Inflammatory macrophage treated with lipopolysaccharide for 4 hours (primary cell): ENCODE results near the gene AIP.
A peak's percentile ranks its signal among the peaks of the same experiment; 100 is the strongest.

Experiments used
- DNase-seq: peaks from one replicate; pipeline ENCODE4 v3.0.0-alpha.2; 2020

Gene AIP

DNA sequence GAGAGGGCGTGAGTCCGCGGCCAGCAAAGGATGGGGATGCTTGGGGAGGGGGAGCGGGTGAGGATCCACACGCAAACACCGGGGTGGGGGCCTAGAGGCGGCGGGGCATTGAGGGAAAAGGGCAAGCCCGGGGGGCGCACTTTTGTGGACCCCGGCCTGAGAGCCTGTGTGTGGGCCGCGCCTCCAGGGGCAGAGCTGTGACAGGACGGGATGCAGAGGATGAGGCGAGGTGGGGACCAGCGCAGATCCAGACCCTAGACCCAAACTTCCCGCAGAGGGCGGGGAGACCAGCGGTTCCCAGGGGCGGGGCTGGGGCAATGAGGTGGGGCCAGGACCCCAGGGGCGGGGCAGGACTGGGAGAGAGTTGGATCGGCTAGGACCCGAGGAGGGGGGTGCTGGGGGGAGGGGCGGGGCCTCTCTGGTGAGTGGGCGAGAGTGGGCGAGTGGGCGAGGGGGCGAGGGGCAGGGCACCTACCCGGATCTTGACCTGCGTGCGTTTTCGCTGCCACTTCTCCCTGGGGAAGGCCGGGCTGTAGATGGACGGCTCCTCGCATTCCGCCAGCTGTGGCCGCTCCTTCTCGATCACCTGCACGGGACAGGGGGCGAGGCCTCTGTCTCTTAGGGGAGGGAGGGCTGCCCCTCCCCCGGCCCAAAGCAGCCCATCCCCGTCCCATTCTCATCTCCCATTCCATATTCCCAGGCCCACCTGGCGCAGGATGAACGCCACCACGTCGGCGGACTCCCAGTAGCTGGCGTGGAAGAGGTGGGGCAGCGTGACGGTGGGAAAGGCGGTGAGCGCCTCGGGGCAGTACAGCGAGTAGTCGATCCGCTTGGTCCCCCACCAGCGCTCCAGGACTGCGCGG is 11.8 kb downstream of the AIP start:
- no peak for DNase-seq

DNA sequence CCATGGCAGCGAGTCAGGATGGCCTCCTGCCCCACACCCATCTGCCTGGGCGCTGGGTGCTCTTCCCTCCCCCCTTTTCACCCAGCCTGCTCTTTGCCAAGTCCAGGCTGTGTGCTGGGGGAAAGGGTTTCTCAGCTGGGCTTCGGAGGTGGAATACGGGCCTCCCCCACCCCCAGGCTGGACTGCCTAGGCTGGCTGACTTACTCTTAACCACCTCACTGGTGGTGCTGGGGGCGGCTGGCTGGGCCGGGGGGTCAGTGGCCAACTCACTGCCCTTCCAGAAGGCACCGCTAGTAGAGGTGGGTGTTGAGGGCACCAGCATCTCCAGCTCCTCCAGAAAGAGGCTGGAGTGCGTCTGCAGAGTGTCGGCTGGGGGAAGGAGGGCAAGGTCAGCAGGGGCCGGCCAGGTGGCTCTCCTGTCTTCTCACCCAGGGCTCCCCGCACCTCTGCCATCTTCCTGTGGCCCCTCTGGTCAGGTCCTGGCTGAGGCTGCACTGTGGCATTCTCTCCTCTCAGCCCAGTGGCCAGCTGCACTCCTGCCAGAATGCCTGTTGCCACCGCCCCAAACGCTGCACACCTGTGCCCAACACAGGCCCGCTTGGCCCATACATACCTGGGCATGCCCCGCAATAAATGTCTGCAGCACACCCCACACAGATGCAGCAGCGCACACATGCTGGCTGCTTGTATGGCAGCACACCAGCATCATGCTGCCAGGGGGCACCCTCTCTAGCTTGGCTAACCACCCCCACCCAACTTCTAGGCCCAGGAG is 12.6 kb downstream of the AIP start:
- no peak for DNase-seq

DNA sequence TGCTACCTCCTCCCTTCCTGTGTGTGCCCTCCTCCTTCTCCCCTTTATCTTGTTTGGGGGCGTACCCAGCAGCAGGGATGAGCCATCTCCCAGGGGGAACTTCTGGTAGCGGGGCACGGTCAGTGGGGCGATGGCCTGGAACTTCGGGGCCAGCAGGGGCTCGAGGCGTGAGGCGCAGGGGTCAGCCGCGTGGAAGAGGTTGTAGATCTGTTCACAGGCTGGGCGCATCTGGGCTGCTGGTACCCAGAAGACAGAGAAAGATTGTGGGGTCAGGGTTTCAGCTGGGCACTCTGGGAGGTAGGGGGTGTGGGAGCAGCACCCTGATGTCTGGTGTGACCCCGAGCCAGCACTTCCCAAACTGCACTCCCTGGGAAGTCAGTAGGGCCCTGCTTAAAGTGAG is 13.3 kb downstream of the AIP start:
- DNase-seq, result no peak

DNA sequence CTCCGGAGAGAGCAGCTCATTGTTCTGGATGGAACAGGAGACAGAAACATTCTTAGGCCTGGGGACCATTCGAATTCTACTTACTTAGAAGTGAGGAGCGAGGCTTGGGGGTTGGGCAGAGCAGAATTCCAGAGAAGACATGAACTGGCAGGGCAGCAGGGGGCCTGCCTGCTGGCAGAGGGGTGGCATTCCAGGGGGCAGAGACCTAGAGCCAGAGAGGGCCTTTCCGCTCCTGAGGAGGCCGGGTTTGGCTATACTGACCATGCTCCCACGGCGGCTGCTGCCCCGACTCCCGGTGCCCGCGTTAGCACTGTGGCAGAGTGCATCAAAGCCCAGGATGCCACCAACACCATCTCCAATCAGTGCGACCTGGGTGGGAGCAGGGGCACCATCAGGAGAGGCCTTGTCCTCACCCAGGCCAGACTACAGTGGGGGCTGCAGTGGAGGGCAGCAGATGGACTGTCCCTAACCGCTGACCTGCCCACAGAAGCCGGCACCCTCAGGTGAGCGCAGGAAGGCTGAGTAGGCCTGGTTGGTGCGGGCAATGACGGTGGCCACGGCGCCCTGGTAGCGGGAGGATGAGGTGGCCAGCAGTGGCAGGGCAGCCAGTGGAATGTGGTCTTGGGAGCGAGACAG is 14.9 kb downstream of the AIP start:
- DNase-seq, result no peak

DNA sequence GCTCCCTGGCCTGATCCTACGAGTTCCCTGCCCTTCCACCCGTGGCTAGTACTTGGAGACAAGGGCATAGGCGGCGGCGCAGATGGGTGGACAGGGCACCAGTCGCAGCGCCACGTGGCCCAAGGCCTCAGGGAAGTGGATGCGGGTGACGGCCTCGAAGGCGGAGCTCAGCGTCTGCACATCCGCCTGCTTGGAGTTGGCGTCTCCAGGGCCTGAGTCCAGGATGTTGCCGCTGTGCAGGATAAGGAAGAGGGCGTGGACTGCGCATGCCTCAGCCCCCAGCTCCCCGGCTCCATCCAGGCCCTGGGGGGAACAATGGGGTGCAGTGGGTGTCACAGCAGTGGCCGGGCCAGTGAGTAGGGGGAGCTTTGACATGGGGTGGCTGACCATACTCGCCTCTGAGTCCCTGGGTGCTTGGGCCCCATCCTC is 15.7 kb downstream of the AIP start:
- no peak for DNase-seq

DNA sequence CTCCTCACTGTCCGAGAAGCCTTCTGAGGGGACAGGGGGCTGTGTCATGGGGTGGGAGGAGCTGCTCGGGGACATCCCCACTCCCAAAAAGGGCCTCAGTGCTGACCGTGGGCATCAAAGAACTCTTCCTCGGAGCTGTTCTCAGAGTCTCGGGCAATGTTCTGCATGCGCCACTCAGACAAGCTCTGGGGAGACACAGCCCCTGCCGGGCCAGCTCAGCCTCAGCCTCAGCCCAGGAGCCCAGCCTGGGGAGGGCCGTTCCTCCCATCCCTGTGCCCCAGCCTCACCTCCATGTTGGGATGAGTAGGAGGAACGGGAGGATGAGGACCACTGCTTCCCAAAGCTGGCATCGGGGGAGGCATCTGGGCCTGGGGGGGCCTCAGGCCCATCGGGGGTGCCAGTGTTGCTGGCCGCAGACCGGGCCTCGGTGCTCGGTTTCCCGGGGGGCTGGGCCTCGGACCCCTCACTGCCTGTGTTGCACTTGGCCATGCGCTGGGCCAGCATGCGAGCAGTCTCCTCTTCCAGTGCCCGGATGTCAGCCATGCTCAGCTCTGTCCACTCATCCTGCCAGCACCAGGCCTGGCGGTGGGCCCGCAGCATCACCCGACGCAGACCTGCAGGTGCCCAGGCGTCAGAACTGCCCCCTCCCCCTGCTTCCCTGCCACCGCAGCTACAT is 17.1 kb downstream of the AIP start:
- DNase-seq, result no peak

DNA sequence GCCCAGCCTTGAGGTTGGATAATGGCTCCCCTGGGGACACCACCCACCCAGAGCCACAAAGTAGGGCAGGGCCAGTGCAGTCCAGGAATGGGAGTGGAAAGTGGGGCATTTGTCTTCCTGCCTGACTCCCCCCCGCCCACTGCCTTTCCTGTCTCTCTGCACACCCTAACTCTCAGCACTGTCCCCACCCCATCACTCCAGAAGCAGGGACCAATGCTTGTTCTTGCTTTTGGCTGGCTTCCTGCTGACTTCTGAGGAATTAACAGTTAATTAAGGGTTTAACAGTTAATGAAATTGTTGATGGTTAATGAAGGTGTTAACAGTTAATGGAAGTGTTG is 17.6 kb downstream of the AIP start:
- DNase-seq, result no peak

DNA sequence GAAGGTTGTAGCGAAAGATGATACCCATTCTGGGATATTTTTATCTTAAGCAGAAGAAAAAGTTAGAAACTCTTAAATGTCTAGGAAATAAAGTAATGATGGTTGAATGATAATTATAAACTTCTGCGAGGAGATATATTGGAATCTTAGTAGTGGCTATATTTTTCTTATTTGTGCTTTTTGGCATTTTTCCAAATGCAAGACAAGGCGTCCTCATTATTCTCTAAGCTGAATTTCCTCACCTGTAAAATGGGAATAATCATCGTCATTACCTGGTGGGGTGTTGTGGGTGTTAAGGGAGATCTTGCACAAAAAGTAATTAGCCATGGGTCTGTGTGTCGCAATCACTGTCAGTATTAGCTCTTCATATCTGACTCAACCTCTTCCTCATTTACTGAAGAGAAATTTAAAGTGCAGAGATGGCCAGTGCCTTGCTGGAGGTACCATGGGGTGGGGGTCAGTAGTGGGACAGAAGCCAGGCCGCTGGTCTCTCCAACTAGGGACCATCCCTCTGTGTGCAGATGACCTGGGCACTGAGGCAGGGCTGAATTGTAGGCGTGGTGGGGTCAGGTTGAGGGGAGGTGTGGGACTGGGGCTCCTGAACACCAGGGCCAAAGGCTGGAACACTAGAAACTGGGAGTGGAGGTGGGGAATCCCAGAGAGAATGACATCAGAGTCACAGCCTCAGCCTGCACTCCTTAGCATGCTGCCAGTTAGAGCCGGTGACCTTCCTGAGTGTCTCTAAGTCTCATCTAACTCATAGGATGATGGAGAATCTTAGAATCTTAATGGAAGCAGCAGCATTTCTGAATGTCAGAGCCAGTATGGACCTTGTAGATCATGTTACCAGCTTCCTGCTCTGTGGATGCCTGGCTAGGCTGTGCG is 18.2 kb downstream of the AIP start:
- peak; percentile 75 for DNase-seq

DNA sequence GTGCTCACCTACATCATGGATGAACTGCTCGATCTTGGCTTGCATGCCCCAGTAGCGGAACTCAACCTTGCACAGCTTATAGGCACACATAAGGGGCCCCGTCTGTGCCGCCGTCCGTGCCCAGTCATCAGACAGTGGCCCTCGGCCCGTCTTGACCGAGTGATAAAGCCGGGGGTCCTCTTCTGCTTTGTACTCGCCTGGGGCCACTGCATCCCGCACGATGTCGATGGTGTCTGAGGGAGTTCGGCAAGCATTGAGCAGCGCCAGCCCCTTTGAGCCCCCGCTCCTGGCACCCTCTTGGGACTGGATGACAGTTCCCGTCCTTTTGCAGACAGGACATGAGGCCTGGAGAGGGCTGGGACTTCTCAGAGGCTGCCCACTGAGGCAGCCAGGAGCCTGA is 19.0 kb downstream of the AIP start:
- DNase-seq, result no peak

DNA sequence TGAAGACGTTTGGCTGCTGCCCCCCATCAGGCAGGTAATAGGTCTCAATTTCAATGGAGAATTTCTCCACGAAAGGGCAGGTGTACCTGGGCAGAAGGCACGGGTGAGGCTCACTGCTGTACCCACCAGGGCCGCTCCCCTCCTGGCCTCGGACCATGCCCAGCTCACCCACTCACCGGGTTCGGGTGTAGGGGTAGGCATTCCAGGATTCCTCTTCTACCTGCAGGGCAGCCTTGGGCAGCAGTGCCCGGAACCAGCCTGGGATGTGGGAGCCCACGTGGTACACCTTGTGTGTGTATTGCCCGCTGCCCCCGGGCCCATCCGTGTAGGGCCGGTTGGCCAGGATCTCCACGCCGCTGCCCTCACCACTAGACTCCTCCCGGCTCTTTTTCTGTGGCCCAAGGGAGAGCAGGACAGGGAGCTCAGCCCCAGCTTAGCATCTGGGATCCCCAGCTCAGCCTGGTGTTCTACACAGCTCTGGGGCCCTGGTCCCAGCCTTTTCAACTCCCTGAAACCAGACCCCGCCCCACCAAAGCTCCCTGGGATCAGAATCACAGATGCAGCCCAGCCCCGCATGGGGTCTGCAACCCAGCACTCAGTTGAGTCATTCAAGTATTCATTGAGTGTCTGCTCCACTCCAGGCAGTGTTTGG is 19.6 kb downstream of the AIP start:
- no peak for DNase-seq

DNA sequence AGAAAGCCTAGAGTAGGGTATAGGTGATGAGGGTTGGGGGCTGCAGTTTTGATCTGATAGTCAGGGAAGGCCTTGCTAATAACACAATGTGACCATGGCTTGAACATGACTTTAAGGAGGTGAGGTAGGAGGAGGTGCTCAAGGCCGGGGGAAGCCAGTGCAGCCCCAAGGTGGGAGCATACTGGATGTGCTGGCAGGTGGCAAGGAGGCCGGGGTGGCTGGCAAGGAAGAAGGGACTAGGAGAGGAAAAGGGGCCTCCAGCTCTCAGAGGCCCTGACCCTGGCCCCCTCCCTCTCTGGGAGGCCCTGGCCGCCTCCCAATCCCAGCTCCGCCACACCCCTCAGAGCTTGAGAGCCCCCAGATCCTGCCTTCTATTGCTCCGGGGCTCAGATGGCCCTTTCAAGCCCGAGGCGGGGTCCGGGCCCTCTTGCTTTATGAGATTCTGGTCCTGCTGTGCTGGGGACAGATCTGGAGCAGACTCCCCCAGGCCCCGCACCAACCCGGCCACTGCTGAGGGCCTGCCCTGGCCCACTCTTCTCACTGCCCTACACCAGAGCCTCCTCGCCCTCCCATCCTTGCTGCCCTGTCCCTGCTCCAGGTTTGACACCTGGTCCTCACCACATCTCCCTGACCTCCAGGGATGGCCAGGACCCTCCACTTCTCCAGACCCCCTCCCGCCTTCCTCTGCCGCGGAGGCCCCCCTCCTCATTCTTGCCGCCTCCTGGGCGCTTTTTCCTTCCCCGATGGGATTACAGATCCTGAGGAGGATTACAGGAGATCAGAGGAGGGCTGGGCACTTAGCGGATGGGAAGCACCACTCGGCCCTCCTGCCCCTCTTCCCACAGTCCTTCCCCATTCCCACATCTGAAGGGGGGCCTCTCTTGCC is 20.5 kb downstream of the AIP start:
- no peak for DNase-seq

DNA sequence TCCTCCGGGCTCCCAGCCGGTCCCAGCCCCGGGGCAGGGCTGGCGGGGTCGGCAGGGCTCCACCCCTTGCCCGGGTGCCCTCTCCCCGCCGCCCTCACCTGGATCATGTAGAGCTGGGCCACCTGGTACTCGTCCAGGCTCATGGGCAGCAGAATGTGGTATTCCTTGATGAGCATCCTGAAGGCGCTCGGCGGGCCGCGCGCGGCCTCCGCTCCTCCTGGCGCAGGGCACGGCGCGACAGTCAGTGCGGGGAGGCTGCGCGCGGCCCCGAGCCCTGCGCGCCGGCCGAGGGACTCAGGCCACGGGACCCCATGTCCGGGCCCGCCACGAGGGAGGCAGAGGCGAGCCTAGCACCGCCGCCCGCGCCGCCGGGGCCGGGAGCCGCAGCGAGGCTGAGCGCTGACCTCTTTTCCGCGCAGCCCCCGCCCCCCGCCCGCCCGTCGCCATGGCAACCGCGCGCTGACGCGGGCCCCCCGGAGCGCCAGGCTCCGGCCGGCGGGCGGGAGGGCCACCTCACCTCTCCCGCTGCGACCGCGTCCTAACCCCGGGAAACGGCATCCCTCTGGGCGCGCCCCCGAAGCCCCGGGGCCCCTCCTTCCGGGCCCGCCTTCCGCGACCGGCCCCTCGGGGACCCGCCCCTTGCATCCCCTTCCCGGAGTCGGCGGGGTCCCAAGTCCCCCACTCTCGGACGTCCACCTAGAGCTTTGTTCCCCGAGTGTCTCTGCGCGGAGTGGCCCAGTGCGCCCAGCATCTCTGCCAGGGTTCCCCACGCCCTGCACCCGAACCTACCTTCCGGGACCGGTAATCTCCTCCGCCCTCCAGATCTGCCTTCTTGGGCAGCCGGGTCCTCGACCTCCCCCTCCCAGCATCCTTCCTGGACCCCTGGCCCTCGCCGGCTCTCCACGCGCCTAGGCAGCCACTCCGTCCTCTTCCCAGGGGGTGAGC is 21.5 kb downstream of the AIP start:
- DNase-seq, result no peak

DNA sequence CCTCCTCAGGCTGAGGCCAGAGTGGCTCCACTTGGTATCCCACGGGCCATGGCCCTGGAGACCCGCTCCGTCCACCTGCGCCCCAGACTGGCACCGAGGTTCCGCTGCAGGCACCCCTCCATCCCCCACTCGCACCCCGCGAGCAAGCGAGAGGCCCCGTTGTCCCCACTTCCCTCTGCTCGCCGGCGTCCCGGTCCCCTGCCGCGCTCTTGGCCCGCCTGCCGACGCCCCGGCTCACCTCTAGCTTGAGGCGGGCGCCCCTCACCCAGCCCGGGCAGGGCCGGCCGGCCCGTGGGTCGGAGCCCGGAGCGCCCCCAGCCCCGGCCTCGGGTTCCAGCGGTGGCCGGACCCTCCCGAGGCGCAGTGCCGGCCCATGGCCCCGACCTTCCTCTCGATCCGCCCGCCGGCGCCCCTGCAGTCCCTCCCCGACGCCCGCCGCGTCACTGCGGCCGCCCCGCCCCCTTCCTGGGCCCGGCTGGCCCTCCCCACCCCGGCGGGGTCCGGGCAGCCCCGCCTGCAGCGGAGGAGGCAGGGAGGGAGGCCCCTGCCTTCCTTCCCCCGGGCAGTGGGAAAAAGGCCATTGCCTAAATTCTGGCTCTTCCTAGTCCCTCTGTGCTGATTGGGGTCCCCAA is 22.2 kb downstream of the AIP start, which contains the start of gene PITPNM1:
Gene PITPNM1, minus strand, starts transcription at position 414 of the 632 bp plus-strand sequence. CDS start 1,183 bp downstream, outside the sequence.
- peak; percentile 68 for DNase-seq

DNA sequence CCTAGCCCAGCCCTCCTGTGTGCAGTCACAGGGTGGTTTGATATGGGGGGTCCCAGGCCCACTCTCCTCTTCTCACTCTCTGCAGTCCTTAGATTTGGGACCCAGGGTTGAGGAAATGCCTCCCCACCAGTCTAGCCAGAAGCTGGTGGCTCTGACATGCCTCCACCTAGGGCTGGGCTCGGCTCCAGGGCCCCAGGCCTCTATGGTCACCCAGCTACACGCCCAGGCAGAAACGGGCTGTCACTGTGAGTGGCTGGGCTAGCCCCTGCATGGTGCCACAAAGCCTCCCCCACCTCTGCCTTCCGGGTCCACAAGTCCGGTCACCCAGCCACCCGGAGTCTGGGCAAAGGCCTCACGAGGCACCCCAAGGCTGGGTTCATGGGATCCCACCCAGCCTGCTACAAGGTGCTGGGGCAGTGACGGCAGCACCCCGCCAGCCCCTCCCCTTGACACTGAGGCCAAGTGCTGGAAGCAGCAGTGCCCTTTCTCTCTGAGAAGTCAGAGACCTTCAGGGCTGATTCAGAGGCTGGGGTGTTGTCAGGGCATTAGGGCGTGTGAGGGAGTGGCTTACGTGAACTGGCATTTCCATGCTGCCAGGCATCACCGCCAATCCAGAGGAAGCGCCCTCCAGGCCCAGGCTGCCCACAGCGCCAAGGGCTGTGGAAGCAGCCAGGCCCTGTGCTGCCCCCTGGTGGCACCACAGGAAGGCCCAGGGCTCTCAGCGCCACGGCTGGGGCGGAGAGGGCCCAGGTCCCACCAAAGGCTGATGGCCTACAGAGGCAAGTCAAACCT is 23.0 kb downstream of the AIP start:
- peak; percentile 99 for DNase-seq

DNA sequence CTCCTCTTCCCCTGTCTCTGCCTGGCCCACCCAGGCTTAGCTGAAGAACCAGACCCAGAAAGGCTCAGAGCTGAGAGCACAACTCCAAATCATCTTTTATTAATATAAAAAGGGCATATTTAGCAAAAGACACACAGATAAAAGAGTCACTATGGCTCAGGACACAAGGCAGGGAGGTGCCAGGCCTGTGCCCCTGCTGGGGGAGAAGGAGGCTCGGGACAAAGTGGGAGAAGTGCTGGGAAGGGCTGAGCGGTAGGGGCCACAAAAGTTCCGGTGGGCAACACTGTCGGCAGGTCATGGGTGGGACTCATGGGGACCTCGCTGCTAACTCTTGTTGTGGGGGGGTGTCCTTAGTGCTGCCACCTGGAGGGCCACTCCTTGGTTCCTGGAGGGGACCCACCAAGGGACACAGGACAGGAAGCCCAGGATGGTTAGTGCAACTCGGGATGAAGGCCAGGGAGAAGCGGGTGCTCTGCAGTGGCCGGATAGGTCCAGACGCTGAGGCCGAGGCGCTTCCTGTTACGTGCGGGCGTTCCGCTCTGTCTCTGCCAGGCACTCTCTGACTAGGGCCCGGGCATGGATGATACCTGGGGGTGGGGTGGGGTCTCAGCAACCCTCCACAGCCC is 23.7 kb downstream of the AIP start:
- no peak for DNase-seq

DNA sequence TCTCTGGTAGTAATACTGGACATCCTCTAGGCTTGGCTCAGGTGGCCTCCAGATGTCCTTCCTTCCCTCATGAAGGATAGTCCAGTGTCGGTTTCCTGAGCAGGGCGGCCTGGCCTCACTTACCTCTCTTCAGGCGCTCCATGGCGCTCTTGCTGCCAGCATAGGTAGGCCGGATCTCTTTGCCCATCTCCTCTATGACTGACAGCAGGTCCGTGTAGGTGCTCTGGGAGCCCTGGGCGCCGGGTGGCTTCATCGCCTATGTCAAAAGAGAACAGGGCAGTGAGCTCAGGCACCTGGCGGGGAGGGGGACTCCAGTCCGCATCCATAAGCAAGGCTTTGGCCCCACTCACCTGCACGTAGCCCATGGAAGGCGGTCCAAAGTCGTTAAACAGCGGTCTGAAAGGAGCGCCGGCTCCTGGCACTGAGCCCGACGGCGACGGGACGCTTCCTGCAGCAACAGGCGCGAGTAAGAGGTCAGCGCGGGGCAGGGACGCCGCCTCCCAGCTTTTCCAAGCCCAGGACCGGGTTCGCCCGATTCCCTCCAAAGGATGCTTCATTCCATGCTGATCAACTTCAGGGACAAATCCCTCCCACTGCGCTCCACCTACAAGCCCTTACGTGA is 24.5 kb downstream of the AIP start:
- no peak for DNase-seq
